Measurements from ENCODE around the gene SH2D1A. TPM values are rescaled to one million over a fixed set of nuclear protein-coding genes. Genes with fewer than 3 reads are reported as not detected.
"Not testable (repeated sequence)": the region's sequence is repeated elsewhere in the genome, so short reads cannot be mapped to it uniquely, and the experiment has no call there.

The SH2D1A gene
- total RNA-seq, result 0.59 TPM

GRCh38 chrX:124346117-124346876 lies at the start of gene SH2D1A:
SH2D1A (plus strand) TSS chrX:124346563; CDS start chrX:124346643, 80 bp downstream.
- DNase-seq, result no peak

DNA sequence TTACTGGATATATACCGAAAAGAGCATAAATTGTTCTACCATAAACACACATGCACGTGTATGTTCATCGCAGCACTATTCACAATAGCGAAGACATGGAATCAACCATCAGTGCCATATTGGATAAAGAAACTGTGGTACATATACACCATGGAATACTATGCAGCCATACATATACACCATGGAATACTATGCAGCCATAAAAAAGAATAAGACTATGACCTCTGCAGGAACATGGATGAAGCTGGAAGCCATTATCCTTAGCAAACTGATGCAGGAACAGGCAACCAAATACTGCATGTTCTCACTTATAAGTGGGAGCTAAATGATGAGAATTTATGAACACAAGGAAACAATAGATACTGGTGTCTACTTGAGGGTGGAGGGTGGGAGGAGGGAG lies 47.0 kb upstream of the SH2D1A start:
- DNase-seq, result not testable (repeated sequence)

DNA sequence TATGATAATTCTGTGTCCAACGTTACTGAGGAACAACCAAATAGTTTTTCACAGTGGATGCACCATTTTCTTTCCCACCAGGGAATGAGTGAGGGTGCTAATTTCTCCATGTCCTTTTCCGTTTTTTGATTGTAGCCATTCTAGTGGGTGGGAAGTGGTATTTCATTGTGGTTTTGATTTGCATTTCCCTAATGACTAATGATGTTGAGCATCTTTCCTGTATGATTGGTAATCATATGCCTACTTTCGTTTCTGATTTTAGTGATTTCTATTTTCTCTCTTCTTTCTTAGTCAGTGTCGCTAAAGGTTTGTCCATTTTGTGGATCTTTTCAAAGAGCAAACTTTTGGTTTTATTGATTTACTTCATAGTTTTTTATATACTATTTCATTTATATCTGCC lies 46.0 kb upstream of the SH2D1A start:
- DNase-seq, result no peak

DNA sequence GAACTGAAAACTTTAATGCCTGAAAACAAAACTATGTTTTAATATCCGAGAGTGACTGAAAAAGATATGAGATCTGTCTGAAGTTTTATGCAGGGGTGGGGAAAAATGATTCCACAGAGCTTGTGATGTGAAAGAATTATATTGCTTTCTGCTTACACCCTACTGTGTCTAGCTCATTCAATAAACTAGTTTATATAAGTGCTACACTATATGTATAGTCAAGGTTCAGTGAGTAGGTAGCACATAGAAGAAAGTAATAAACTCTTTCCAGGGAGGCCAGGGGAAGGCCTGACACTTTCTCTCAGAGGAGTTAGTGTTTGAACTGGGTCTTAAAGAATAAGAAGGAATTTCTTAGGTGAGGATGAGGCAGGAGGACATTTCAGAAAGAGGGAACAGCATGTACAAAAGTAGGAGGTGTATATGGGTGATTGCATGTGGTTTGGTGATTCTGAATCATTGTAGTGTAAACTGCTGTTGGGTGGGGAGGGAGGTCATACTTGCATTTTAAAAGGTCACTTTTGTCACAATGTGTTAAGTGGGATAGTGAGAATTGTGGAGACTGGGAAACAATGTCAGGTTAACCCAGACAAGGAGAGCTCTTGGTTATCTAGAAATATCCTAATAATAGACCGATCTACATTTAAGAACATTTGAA lies 39.0 kb upstream of the SH2D1A start:
- DNase-seq, result no peak

- no peak for DNase-seq
Observed at GRCh38 chrX:124325732-124326131, 20.6 kb upstream of the SH2D1A start.

GRCh38 chrX:124328765-124329164 lies 17.6 kb upstream of the SH2D1A start:
- DNase-seq, result no peak

GRCh38 chrX:124332481-124333424 lies 13.6 kb upstream of the SH2D1A start, which contains the start of gene TEX13D:
TEX13D (plus strand) TSS chrX:124332660; CDS start chrX:124332918, 258 bp downstream.
- no peak for DNase-seq

DNA sequence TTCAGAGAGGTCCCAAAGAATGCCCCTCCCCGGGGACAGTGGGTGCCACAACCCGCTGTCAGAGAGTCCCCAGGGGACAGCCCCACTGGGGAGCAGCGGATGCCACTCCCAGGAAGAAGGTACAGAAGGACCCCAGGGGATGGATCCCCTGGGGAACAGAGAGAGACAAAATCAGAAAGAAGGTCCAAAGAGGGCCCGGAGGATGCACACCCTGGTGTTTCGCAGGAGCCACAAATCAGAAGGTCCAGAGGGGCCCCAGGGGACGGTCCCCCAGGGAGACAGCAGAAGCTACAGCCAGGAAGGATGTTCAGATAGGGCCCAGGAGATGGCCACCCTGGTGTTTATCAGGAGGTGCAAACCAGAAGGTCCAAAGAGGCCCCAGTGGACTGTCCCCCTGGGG lies 12.5 kb upstream of the SH2D1A start:
- DNase-seq, result no peak

DNA sequence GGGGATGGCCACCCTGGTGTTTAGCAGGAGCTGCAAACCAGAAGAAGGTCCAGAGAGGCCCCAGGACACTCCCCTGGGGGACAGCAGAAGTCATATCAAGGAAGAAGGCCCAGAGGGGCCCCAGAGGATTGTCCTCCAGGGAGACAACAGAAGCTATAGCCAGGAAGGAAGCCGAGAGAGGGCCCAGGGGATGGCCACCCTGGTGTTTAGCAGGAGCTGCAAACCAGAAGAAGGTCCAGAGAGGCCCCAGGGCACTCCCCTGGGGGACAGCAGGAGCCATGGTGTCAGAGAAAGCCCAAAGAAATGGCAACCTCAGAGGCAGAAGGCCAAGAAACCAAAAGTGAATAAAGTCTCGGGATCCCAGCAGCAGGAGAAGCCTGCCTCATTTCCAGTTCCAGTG lies 11.8 kb upstream of the SH2D1A start:
- not testable (repeated sequence) for DNase-seq

DNA sequence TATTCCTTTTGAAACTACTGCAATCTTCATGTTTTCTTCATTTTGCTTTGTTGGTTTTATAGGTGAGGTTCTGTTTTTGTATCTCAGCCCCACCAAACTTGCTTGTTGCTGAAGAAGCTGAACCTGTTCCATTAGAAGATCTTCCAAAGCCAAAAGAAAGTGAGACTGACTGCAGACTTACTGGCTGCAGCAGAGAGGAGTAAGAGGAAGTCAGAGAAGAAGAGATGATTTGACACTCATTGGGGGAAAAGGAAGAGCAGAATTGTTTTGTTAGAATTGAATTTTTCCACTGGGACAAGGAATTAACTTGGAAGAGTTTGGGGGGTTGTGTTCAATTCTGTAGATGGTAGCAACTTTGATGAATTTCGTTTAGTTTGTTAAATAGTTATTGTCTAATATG lies 10.8 kb upstream of the SH2D1A start:
- DNase-seq, result no peak

- no peak for DNase-seq
Observed at GRCh38 chrX:124337916-124338315, 8.4 kb upstream of the SH2D1A start.

DNA sequence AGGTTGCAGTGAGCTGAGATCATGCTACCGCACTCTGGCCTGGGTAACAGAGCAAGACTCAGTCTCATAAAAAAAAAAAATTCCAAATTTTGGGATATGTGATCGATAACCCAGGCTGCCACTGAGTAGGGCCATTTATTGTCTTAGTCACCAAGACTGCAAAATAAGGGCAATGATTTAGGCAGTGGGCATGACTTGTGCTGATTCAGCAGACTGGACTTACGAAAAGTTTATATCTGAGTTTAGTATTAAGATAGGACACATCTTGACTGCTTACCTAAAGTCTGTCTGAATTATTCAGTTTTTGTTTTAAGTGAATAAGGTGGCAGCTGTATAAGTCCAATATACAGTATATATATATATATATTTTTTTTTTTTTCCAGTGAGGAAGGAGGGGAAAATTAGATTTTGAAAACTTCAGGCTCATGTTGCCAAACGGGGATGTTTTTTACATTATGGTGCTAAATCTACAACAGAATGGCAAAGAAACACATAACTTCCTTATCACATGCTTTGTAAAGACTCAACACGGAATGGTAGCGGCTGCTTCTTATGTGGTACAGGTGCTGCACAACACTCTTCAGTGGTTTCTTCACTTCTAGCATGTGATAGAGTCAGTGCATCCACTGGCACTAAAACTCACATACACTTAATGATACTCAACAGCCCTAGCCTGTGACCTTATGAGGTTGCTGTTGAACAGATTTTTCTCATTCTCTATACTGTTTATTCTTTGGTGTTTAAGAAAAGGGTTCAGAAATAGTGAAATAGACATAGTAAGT lies 7.4 kb upstream of the SH2D1A start:
- DNase-seq, result no peak

GRCh38 chrX:124341396-124342132 lies 4.8 kb upstream of the SH2D1A start:
- DNase-seq, result no peak

- no peak for DNase-seq
Observed at GRCh38 chrX:124342174-124342867, 4.0 kb upstream of the SH2D1A start.

GRCh38 chrX:124343016-124343415 lies 3.3 kb upstream of the SH2D1A start:
- DNase-seq, result no peak

- no peak for DNase-seq
Observed at GRCh38 chrX:124344246-124344645, 2.1 kb upstream of the SH2D1A start.

DNA sequence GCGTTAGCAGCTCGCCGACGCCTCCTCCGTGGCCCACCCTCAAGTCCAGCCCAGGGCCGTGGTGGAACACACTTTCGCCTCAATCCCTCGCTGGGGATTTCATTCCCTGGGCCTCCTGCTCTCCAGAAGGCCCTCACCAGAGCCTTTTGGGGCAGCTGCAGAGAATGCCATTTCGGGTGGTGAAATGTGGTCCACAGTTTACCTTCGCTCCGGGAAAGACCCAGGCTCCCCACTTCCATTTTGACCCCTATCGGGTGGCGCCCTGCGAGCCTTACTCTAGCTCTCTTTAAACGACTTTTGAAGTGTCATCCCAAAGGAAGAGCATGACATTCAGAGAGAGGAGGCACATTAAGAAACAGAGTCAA lies 496 bp downstream of the SH2D1A start:
- DNase-seq, result no peak

- no peak for DNase-seq
Observed at GRCh38 chrX:124347242-124347641, 879 bp downstream of the SH2D1A start.

GRCh38 chrX:124348182-124348581 lies 1.8 kb downstream of the SH2D1A start:
- no peak for DNase-seq

DNA sequence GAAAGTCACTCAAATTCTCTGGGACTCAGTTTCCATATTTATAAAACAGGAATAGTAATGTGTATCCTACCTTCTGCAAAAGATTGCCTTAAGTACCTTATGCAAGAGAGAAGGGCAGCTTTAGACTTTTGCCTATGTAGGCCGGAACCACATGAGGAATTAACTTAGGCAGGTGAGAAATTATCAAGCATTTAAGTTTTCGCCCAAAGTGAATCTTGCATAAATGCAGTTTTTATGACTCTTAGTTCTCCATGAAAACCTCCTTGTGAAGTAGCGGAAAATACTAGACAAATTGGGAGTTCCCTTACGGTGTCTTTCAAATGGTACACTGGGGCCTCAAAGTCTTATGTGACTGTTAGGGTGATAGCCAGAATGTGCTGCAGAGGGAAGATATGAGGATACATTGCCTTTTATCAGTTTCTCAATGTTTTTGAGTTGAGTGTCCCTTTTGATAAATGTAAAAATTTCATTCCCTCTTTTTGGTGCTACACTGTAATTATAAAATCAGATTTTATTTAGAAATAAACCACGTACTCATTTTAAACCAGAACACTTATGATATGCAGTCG lies 2.6 kb downstream of the SH2D1A start:
- DNase-seq, result no peak

Measured in skin of body (tissue), 2 donors.